HG03521 (cell line): Measurements from ENCODE around the gene SORCS1.
A peak's percentile ranks its signal among the peaks of the same experiment; 100 is the strongest.

ENCODE experiments used
- ATAC-seq: cut with Tn5 transposase; IDR thresholded peaks from one replicate; pipeline ENCODE4 v1.9.1; 2021; ENCODE audit warnings: mild to moderate bottlenecking, moderate library complexity; ENCODE audit not compliant: unreplicated experiment

The SORCS1 gene

GRCh38 chr10:106830006-106830405, 334.5 kb downstream of the SORCS1 start:
- no peak for ATAC-seq

DNA sequence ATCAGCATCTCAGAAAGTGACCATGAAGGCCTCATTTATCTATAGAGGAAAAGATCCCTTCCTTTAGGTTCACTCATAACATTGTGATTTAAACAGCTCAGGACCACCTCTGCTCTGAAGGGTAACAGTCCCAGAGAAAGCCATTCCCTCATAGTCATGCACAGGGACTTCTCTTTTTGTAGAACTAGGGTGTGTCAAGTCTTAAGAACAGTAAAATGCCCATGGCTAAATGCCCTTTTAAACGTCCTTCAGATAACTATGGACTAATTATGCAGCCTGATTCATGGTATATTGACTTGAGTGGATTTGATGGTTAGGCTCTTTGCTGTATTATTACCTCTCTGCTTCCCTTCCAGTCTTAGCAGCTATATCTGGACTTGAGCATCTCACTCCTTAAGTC, 337.8 kb downstream of the SORCS1 start:
- ATAC-seq, result no peak

DNA sequence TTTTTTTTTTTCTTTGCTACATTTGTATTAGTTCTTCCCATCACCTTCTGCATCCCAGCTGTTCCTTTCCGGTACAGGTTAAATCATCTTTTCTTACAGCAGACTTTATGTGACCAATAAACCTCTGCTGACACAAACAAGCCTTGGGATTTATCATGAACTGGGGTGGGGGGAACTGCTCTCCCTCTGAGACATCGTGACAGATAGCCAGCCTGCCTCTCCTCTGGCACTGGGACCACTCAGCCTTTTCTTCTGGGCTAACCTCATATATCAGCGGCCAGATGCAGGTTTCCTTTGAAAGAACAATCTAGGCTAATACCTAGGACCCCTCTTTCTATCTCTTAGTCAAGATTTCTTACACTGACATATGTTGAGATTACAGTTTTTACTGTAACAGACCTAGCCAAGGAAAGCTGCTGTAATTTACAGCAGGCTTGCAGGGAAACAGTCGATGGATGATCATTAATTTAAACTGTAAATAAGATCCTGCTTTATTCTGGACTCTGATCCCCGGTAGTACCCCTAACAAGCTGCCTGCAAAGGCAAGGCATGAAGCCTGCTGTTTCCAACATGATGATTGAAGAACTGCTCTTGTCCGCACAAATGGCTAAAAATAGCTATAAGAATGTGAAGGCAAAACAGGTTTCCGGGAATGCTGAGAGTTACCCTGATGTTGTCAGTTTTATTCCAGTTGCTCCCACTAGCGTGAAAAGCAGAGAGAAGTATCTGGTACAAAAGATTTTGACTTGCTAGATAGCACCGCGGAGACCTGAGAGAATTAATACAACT, 338.7 kb downstream of the SORCS1 start:
- no peak for ATAC-seq

GRCh38 chr10:106820579-106820978, 343.9 kb downstream of the SORCS1 start:
- ATAC-seq, result no peak

- no peak for ATAC-seq
Observed at GRCh38 chr10:106819490-106819889, 345.0 kb downstream of the SORCS1 start.

- no peak for ATAC-seq
Observed at GRCh38 chr10:106816318-106817085, 348.0 kb downstream of the SORCS1 start.

- no peak for ATAC-seq
Observed at GRCh38 chr10:106815427-106816043, 349.0 kb downstream of the SORCS1 start.

DNA sequence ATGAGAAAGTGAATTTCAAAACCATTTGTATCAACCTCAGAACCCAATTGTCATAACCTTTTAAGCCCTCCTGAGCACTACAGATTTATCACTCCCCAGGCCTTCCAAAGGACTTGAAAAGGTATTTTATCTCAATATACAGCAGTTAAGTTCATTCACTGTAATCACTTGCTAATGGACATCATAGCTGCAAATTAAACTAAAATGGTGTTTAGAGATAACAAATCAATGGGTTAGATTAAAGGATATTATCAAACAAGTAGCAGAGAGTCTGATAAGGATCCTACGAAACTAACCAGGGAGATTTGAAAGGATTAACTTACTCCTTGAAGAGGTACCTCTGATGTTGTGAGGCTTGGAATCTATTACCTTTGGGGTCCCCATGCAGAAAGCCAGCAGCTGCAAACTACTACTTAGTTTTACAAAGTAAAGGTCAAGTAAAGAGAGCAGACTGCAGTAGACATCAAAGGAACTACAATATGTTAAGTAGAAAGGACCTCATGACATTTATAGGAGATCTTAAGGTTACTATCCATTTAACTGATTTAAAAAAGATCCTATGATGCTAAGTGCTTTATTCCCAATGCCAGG, 359.4 kb downstream of the SORCS1 start:
- ATAC-seq, result no peak

DNA sequence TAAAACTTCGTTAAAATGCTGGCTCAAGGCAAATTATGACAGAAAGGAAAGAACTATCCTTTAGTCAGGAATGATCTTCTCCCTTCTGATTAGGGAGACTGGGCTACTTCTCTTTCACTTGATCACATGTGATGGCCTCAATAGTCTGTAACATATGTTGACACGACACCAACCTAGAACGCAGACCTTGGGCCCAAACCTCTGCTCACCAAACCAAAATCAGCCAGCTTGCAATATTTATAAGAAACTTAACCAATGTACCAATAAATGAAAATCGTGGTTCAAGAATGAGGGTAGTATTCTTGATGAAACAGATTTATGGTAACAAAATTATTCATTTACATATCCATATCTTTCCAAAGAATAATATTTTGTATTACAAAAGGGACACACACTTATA, 361.6 kb downstream of the SORCS1 start:
- no peak for ATAC-seq

DNA sequence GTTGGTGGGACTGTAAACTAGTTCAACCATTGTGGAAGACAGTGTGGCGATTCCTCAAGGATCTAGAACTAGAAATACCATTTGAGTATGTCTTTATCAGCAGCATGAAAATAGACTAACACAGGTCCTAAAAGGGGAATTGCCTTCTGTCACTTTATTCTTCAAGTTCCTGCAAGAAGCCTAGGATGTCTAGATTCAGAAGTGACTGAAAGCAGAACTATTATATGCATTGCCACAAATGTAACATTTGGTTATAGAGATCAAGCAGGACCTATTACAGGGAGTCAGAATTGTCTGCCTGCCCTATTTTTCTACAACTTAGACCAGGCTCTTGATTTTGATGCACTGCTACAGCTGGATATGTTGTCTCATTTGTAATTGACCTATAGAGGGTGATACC, 364.7 kb downstream of the SORCS1 start:
- no peak for ATAC-seq

DNA sequence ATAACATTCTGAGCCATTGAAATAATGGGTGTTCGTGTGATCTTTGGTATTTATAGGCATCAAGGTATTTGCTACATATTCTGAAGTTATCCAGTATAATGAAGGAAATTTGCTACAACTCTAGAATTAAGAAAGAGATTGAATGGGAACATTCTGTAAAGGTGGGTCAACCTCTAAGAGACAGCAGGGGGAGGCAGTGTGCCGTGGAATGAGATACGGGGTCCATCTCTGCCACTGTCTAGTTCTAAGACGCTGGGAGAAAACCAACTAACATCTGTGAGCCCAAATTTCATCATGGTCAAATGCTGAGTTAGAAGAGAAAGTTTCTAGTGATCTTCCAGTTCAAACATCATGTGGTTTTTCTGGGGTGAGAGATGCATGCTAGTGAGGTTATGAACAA, 368.9 kb downstream of the SORCS1 start:
- ATAC-seq, result peak; percentile 81

- no peak for ATAC-seq
Observed at GRCh38 chr10:106793617-106794016, 370.9 kb downstream of the SORCS1 start.

DNA sequence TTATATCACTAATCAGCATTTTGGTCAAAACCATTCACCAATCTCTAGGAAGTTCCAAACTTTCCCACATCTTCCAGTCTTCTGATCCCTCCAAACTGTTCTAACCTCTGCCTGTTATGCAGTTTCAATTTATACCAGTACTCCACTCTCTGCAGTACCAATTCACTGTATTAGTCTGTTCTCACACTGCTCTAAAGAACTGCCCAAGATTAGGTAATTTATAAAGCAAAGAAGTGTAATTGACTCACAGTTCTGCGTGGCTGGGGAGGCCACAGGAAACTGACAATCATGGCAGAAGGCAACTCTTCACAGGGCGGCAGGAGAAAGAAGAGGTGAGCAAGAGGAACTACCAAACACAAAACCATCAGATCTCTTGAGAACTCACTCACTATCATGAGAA, 374.9 kb downstream of the SORCS1 start:
- ATAC-seq, result no peak

DNA sequence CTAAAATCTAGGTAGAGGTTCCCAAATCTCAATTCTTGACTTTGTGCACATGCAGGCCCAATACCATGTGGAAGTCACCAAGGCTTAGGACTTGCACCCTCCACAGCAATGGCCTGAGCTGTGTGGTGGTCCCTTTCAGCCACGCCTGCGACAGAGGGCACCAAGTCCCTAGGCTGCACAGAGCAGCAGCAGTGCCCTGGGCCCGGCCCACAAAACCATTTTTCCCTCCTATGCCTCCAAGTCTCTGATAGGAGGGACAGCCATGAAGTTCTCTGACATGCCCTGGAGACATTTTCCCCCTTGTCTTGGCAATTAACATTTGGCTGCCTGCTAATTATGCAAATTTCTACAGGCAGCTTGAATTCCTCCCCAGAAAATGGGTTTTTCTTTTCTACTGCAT, 375.5 kb downstream of the SORCS1 start:
- no peak for ATAC-seq

- no peak for ATAC-seq
Observed at GRCh38 chr10:106785528-106785927, 379.0 kb downstream of the SORCS1 start.

DNA sequence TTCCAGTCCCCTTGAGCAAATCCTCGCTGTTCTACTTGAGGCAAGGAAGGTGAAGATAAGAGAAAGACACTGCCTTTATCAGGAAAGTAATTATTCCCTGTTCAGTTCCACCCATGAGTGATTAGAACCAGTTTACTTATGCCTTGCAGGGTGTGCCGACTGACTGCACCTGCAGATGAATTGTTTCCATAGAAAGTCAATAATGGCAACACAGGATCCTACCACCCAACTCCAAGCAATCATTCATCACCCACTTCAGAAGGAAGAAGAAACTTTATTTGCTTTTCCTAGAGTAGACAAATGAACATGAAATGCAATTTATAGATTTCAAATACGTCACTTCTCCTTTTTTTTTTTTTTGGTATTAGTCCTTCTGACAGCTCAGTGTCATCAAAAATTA, 383.9 kb downstream of the SORCS1 start:
- ATAC-seq, result no peak

- ATAC-seq, result no peak
Observed at GRCh38 chr10:106777841-106778240, 386.7 kb downstream of the SORCS1 start.

GRCh38 chr10:106775127-106775526, 389.4 kb downstream of the SORCS1 start:
- no peak for ATAC-seq

DNA sequence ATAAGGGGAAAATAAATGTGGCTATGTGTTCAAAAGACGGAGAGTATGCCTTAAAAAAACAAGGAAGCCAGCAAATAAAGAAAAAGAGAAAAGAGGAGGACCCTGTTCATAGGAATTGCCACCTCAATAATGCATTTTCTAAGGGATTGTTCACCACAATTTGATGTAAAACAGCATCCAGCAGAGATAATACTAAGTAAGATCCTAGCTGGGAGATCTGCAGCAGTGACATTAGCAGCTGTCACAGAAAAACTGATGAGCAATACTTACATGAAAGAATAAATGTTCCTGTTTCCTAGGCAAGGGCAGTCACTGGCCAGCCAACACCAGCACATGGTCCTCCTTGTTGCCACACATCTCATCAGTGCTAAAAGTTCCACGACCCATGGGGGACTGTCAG, 391.5 kb downstream of the SORCS1 start:
- no peak for ATAC-seq

DNA sequence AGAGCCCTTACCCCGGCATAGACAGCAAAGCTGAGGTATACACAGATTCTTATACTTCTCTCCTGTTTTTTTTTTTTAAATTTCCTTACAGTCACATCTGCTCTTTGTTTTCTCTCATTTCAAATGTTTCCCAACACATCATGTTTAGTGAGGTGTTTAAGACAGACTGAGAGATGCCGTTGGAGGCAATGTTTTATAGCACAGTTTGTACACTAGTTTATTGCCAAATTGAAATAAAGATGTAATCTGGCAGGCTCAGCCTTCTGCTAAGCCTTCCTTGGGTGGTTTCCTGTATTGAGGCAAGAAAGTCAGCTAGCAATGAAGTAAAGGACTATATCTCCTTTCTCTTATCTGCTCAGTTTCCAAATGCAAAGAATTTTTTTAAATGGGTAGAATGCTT, 393.4 kb downstream of the SORCS1 start:
- no peak for ATAC-seq

- ATAC-seq, result no peak
Observed at GRCh38 chr10:106768204-106768603, 396.3 kb downstream of the SORCS1 start.

- no peak for ATAC-seq
Observed at GRCh38 chr10:106765928-106766327, 398.6 kb downstream of the SORCS1 start.
